ENCODE measurements around the gene SLC29A1.

Gene SLC29A1

GRCh38 chr6:44202972-44203750 is 20.2 kb upstream of the SLC29A1 start:
- Mint-ChIP-seq H3K27me3 (no peaks in the 10 kb centered on the region), H3K4me1 (ENCODE audit: low read depth) (peaks cover 6% of the 10 kb centered on the region), H3K36me3 (ENCODE audit: low read depth) (no peaks in the 10 kb centered on the region), H3K4me3 (no peak overlapping the region), H3K27ac (no peak overlapping the region), H3K9me3 (no peaks in the 10 kb centered on the region)
- intact Hi-C loops (cut with micrococcal nuclease), result no loop called here

GRCh38 chr6:44203955-44204354 is 19.4 kb upstream of the SLC29A1 start:
- Mint-ChIP-seq H3K36me3 (ENCODE audit: low read depth) (no peaks in the 10 kb centered on the region), H3K27me3 (no peaks in the 10 kb centered on the region), H3K9me3 (no peaks in the 10 kb centered on the region), H3K4me3 (no peak overlapping the region), H3K27ac (no peak overlapping the region), H3K4me1 (ENCODE audit: low read depth) (peaks cover 6% of the 10 kb centered on the region)
- intact Hi-C loops (cut with micrococcal nuclease), result no loop called here

GRCh38 chr6:44207966-44208365 is 15.4 kb upstream of the SLC29A1 start:
- intact Hi-C loops (cut with micrococcal nuclease), result no loop called here
- Mint-ChIP-seq H3K9me3 (no peaks in the 10 kb centered on the region), H3K4me1 (ENCODE audit: low read depth) (peaks cover 12% of the 10 kb centered on the region)

GRCh38 chr6:44211284-44211683 is 12.1 kb upstream of the SLC29A1 start:
- H3K4me3 Mint-ChIP-seq, result no peak overlapping the region
- intact Hi-C loops (cut with micrococcal nuclease), result no loop called here
- H3K36me3 Mint-ChIP-seq (ENCODE audit: low read depth), result no peaks in the 10 kb centered on the region

More at GRCh38 chr6:44207966-44208365, 15.4 kb upstream of the SLC29A1 start:
- Mint-ChIP-seq H3K4me3 (no peak overlapping the region), H3K27ac (peak overlapping the region; percentile 18), H3K27me3 (no peaks in the 10 kb centered on the region), H3K36me3 (ENCODE audit: low read depth) (no peaks in the 10 kb centered on the region)

GRCh38 chr6:44214307-44214706 is 9.1 kb upstream of the SLC29A1 start:
- Mint-ChIP-seq H3K36me3 (ENCODE audit: low read depth) (no peaks in the 10 kb centered on the region), H3K9me3 (no peaks in the 10 kb centered on the region), H3K27me3 (peaks cover 3% of the 10 kb centered on the region), H3K4me3 (no peak overlapping the region), H3K4me1 (ENCODE audit: low read depth) (peaks cover 46% of the 10 kb centered on the region), H3K27ac (no peak overlapping the region)
- intact Hi-C loops (cut with micrococcal nuclease), result no loop called here

More at GRCh38 chr6:44211284-44211683, 12.1 kb upstream of the SLC29A1 start:
- no peaks in the 10 kb centered on the region for H3K9me3 Mint-ChIP-seq
- peaks cover 16% of the 10 kb centered on the region for H3K4me1 Mint-ChIP-seq (ENCODE audit: low read depth)
- peak overlapping the region; percentile 10 for H3K27ac Mint-ChIP-seq
- no peaks in the 10 kb centered on the region for H3K27me3 Mint-ChIP-seq

- H3K9me3 Mint-ChIP-seq, result no peaks in the 10 kb centered on the region
- intact Hi-C loops (cut with micrococcal nuclease), result no loop called here
- peaks cover 3% of the 10 kb centered on the region for H3K27me3 Mint-ChIP-seq
- H3K4me3 Mint-ChIP-seq, result no peak within 1 kb of the TSS
- peak within 1 kb of the TSS; percentile 2 for H3K27ac Mint-ChIP-seq
- peaks cover 52% of the 10 kb centered on the region for H3K4me1 Mint-ChIP-seq (ENCODE audit: low read depth)
- no peaks in the 10 kb centered on the region for H3K36me3 Mint-ChIP-seq (ENCODE audit: low read depth)
Observed at GRCh38 chr6:44216677-44217331, 6.6 kb upstream of the SLC29A1 start, which contains the start of gene MYMX. TSS of gene MYMX (plus strand) at chr6:44216926. CDS start at chr6:44217472, 546 bp downstream.

GRCh38 chr6:44217332-44218143 is 5.9 kb upstream of the SLC29A1 start:
- Mint-ChIP-seq H3K4me3 (no peak overlapping the region), H3K9me3 (no peaks in the 10 kb centered on the region), H3K27me3 (peaks cover 6% of the 10 kb centered on the region), H3K27ac (peak overlapping the region; percentile 83), H3K4me1 (ENCODE audit: low read depth) (peaks cover 59% of the 10 kb centered on the region), H3K36me3 (ENCODE audit: low read depth) (no peaks in the 10 kb centered on the region)
- intact Hi-C loops (cut with micrococcal nuclease), result no loop called here

- Mint-ChIP-seq H3K4me3 (peak overlapping the region; percentile 71), H3K36me3 (ENCODE audit: low read depth) (no peaks in the 10 kb centered on the region), H3K9me3 (no peaks in the 10 kb centered on the region), H3K27ac (peak overlapping the region; percentile 83), H3K4me1 (ENCODE audit: low read depth) (peaks cover 73% of the 10 kb centered on the region), H3K27me3 (peaks cover 16% of the 10 kb centered on the region)
- intact Hi-C loops (cut with micrococcal nuclease), result no loop called here
Observed at GRCh38 chr6:44219053-44219814, 4.2 kb upstream of the SLC29A1 start.

GRCh38 chr6:44219815-44220784 is 3.3 kb upstream of the SLC29A1 start:
- peaks cover 81% of the 10 kb centered on the region for H3K4me1 Mint-ChIP-seq (ENCODE audit: low read depth)
- H3K9me3 Mint-ChIP-seq, result no peaks in the 10 kb centered on the region
- H3K36me3 Mint-ChIP-seq (ENCODE audit: low read depth), result no peaks in the 10 kb centered on the region
- H3K27ac Mint-ChIP-seq, result peak overlapping the region; percentile 83
- peaks cover 24% of the 10 kb centered on the region for H3K27me3 Mint-ChIP-seq
- H3K4me3 Mint-ChIP-seq, result peak overlapping the region; percentile 71
- intact Hi-C loops (cut with micrococcal nuclease), result loop anchor here (2.0 kb wide), 1 partner anchor 17 kb away; no protein-coding TSS in a partner anchor

GRCh38 chr6:44220913-44221290 is 2.5 kb upstream of the SLC29A1 start:
- Mint-ChIP-seq H3K4me1 (ENCODE audit: low read depth) (peaks cover 88% of the 10 kb centered on the region), H3K9me3 (no peaks in the 10 kb centered on the region)

GRCh38 chr6:44221291-44221960 is 2.0 kb upstream of the SLC29A1 start:
- H3K9me3 Mint-ChIP-seq, result no peaks in the 10 kb centered on the region
- peaks cover 24% of the 10 kb centered on the region for H3K27me3 Mint-ChIP-seq
- H3K4me3 Mint-ChIP-seq, result no peak overlapping the region
- peaks cover 88% of the 10 kb centered on the region for H3K4me1 Mint-ChIP-seq (ENCODE audit: low read depth)
- intact Hi-C loops (cut with micrococcal nuclease), result loop anchor here (2.0 kb wide), 1 partner anchor 15 kb away; no protein-coding TSS in a partner anchor
- H3K27ac Mint-ChIP-seq, result peak overlapping the region; percentile 59
- H3K36me3 Mint-ChIP-seq (ENCODE audit: low read depth), result no peaks in the 10 kb centered on the region

More at GRCh38 chr6:44220913-44221290, 2.5 kb upstream of the SLC29A1 start:
- intact Hi-C loops (cut with micrococcal nuclease), result loop anchor here (2.0 kb wide), 1 partner anchor 16 kb away; no protein-coding TSS in a partner anchor
- Mint-ChIP-seq H3K27me3 (peaks cover 24% of the 10 kb centered on the region), H3K4me3 (no peak overlapping the region), H3K36me3 (ENCODE audit: low read depth) (no peaks in the 10 kb centered on the region), H3K27ac (peak overlapping the region; percentile 59)

- Mint-ChIP-seq H3K9me3 (no peaks in the 10 kb centered on the region), H3K27ac (peak overlapping the region; percentile 59), H3K27me3 (peaks cover 20% of the 10 kb centered on the region), H3K4me3 (no peak overlapping the region), H3K4me1 (ENCODE audit: low read depth) (peaks cover 88% of the 10 kb centered on the region), H3K36me3 (ENCODE audit: low read depth) (no peaks in the 10 kb centered on the region)
- intact Hi-C loops (cut with micrococcal nuclease), result loop anchor here (2.0 kb wide), 1 partner anchor 15 kb away; no protein-coding TSS in a partner anchor
Observed at GRCh38 chr6:44221961-44222335, 1.4 kb upstream of the SLC29A1 start.
